ENCODE data around the gene FBXL3.
"Not testable (repeated sequence)": the region's sequence is repeated elsewhere in the genome, so short reads cannot be mapped to it uniquely, and the experiment has no call there.

FBXL3 gene

DNA sequence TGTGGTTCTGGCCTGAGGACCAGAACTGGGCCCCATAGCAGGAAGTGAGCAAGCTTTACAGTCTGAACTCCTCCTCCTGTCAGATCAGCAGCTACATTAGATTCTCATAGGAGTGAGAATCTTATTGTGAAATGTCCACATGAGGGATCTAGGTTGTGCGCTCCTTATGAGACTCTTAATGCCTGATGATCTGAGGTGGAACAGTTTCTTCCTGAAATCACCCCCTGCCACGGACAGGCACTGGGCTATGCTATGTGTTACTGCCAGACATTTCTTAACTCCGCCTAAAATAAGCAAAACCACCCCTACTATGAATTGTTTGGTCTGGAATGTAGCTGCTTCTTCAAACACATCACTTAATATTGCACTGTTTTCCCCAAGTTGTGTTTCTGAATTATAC lies 4.6 kb downstream of the FBXL3 start:
- DNase-seq, result no peak

GRCh38 chr13:77019756-77020155 lies 7.2 kb downstream of the FBXL3 start:
- no peak for DNase-seq

DNA sequence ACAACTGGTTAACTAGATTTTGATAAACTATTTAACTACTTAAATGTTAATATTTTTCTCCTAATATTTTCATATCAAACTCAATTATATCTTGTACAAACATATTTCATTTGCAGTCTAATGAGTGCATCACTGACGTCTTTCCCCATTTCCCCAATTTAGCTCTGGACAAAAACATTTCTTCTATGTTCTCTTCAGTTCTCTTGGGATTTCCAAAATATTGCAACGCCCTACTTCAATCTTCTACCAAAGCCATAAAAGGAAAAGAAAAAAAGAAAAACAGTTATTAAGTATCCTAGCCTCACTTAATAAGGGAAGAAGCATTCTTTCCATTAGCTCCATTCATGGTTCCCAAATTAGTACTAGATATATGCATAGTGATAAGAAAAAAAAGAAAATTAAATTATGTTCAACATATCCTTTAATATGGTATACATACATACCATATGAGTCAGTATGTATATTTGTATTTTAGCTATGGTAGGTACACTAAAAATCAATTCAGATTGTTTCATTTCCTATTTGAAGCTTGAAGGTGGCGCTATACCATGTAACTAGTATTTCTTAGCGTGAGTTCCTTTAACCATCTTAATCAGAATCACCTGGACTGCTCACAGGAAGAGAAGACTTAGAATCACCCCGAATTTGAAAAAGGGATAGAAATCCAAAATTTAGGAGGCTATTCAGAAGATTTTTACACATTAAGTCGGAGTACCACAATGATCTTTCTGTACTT lies 9.9 kb downstream of the FBXL3 start:
- DNase-seq, result no peak

DNA sequence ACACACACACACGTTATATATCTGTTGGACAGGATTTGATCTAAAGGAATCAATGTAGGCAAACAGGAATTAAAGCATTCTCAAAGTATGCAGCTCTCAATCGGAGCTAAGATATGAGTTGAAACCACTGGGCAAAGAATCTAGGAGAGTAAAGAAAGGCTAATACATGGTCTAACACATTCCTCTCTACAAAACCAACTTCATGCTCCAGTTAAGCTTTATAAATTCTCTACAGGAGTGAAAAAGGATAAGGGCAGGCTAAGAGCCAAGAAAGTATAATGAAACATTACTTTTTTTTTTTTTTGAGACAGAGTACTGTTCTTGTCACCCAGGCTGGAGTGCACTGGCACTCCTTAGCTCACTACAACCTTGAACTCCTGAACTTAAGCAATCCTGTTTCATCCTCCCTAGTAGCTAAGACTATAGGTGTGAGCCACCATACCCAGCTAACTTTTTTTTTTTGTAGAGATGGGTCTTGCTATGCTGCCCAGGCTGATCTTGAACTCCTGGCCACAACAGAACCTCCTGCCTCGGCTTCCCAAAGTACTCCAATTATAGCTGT lies 10.6 kb downstream of the FBXL3 start:
- no peak for DNase-seq

DNA sequence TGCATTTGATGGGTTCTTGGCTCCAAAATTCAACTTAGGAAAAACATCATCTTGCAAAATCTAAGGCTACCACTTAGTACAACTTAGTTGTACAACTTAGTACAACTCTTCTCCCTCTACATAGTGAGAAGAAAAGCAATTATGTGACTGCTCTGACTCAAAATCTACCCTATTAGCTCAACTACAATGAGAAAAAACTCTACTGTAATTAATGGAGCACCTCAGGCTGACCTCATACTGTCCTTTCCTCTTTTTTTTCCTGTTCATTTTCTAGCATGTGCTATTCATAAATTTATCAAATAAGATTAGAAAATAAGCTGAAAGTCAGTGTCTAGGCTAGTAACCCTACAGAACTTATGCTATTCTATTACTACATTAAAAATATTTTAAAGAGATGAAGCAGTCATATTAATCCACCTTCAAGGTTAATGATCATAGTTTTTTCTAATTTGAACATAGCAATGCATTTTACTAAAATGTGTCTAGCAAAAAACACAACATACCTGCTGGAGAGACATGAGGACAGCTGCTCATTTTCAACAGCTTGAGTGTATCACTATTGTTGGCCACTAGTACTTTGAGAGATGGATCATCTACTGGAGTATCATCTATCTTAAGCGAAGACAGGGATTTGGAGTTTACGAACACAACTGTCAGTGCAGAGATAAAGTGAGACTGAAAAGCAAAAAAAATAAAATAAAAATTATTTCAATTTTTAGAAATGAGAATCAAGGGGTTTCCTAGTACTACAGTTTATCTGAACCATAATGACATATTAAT lies 11.9 kb downstream of the FBXL3 start:
- DNase-seq, result no peak

- no peak for DNase-seq
Measured at GRCh38 chr13:77013853-77014542, 13.0 kb downstream of the FBXL3 start.

DNA sequence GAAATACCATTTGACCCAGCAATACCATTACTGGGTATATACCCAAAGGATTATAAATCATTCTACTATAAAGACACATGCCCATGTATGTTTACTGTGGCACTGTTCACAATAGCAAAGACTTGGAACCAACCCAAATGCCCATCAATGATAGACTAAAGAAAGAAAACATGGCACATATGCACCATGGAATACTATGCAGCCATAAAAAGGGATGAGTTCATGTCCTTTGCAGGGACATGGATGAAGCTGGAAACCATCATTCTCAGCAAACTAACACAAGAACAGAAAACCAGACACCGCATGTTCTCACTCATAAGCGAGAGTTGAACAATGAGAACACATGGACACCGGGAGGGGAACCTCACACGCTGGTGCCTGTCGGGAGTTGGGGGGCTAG lies 17.2 kb downstream of the FBXL3 start:
- DNase-seq, result not testable (repeated sequence)

- DNase-seq, result no peak
Measured at GRCh38 chr13:77009011-77009410, 17.9 kb downstream of the FBXL3 start.

DNA sequence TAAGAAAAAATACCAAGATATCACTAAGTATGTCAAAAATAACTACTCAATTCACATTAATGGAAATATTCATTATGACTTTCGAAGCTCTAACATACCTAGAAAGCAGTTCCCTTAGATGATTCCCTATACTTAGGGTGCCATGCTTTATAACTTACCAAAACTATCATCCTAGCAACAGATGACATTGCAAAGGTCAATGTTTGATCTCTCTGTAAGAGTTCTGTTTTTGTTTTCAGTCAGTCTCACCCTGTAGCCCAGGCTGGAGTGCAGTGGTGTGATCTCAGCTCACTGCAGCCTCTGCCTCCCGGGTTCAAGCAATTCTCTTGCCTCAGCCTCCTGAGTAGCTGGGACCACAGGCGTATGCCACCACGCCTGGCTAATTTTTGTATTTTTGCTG lies 18.6 kb downstream of the FBXL3 start:
- DNase-seq, result not testable (repeated sequence)

- peak in 1 of 3 experiments; percentile 49 for DNase-seq
Measured at GRCh38 chr13:77002590-77003190, 24.3 kb downstream of the FBXL3 start.

GRCh38 chr13:77001963-77002587 lies 24.9 kb downstream of the FBXL3 start:
- DNase-seq, result peak in 1 of 3 experiments; percentile 22

GRCh38 chr13:77001540-77001939 lies 25.4 kb downstream of the FBXL3 start:
- DNase-seq, result no peak

GRCh38 chr13:77000475-77000874 lies 26.5 kb downstream of the FBXL3 start:
- no peak for DNase-seq

DNA sequence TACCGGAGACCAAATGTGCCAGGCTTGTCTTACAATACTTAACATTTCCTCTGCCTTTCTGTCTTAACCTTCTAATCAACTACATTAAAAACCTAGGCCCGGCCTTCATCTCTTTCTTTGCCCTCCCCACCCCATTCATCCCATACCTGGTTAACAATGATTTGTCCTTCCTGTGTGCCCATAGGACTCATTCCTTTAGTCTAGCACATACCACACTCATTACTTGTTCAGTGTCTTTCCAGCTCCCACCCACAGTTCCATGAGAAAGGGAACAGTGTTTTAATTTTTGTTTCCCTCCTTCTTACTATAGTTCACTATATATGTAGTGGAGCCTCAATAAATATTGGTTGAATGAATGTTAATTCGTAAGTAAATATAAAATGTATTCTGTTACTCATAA lies 32.7 kb downstream of the FBXL3 start:
- no peak for DNase-seq

- no peak for DNase-seq
Measured at GRCh38 chr13:76993473-76993872, 33.5 kb downstream of the FBXL3 start.

- DNase-seq, result no peak
Measured at GRCh38 chr13:76993021-76993420, 33.9 kb downstream of the FBXL3 start.

GRCh38 chr13:76992548-76993001 lies 34.4 kb downstream of the FBXL3 start:
- peak; percentile 61 to 76 (median 65) for DNase-seq

DNA sequence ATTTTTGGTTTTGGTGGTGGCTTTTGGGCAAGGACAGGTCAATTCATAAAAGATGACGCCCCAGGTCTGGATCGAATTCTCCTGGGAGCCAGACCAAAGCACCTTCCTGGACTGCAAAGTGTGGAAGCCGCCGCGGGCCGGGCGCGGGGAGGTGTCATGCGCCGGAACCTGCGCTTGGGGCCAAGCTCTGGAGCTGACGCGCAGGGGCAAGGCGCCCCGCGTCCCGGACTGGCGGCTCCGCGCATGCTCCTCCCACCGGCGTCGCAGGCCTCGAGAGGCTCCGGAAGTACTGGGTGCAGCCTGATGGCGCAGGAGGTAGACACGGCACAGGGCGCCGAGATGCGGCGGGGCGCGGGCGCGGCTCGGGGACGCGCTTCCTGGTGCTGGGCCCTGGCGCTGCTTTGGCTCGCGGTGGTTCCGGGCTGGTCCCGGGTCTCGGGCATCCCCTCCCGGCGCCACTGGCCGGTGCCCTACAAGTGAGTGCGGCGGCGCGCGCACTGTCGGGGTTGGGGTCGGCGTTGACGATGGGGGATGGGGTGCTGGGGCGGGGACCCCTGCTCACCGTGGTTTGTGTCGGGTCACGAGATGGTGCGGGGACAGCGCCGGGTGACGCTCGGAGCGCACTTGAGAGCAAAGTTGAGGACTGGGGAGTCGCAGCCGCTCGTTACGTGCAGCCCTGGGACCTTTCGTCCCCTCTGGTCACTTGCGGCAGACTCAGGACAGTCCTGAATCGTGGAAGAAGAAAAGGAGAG lies 35.0 kb downstream of the FBXL3 start, which contains the start of gene CLN5:
Gene CLN5 (plus strand): TSS at position 286 of the 752 bp plus-strand sequence. CDS start 18 bp downstream, at position 304.
- DNase-seq, result peak; percentile 94 to 96 (median 94)

DNA sequence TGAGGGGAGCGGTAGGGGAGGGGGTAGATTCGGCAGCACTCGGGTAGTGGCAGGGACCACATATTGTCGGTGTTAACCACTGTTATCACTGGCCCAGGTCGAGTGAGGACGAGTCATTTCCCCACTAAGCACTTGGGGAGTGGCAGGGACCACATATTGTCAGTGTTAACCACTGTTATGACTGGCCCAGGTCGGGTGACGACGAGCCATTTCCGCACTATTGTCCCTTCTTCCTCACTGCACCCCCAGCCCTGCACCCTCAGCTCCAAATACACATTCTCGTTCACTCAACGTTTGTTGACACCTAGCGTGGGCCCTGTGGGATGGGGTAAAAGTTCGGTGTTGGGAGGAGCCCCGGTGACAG lies 35.5 kb downstream of the FBXL3 start:
- DNase-seq, result no peak

- no peak for DNase-seq
Measured at GRCh38 chr13:76983676-76984075, 43.3 kb downstream of the FBXL3 start.

DNA sequence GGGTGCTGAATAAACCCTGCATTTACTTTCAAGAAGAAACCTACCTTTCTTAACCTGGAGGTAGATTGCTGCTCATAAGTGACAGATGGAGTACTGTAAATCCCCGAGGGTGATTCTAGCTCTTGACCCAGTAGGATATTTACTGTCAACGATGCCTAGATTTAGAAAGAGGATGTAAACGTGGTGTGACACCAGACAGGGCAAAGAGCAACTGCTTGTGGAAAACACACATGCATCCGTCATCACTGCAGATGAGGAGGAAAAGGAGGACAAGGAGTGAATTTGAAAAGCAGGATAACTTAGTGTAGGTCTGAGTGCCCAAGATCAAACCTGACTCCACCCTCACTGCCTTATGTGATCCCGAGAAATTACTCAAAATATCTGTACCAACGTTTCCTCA lies 44.9 kb downstream of the FBXL3 start:
- DNase-seq, result no peak
